IPS DF 4.7 (cell line): ENCODE results near the gene ALDH1A3.
A peak's percentile ranks its signal among the peaks of the same experiment; 100 is the strongest.

Experiments
- DNase-seq: peaks from one replicate; pipeline ENCODE4 v3.0.0-alpha.2; 2013; ENCODE audit warnings: low spot score; ENCODE audit errors: extremely low read depth

The ALDH1A3 gene

GRCh38 chr15:100901702-100902435 is 22.2 kb downstream of the ALDH1A3 start:
- no peak for DNase-seq

GRCh38 chr15:100902436-100903167 is 23.0 kb downstream of the ALDH1A3 start:
- no peak for DNase-seq

- no peak for DNase-seq
These were observed 23.5 kb downstream of the ALDH1A3 start for GRCh38 chr15:100903168-100903554.

- DNase-seq, result no peak
These were observed 26.2 kb downstream of the ALDH1A3 start for GRCh38 chr15:100905850-100906249.

- DNase-seq, result no peak
These were observed 28.8 kb downstream of the ALDH1A3 start for GRCh38 chr15:100908466-100908865.

GRCh38 chr15:100909565-100909964 is 29.9 kb downstream of the ALDH1A3 start:
- DNase-seq, result no peak

GRCh38 chr15:100909989-100910955 is 30.6 kb downstream of the ALDH1A3 start:
- DNase-seq, result no peak

GRCh38 chr15:100911086-100911485 is 31.5 kb downstream of the ALDH1A3 start:
- no peak for DNase-seq

GRCh38 chr15:100913961-100914360 is 34.3 kb downstream of the ALDH1A3 start:
- DNase-seq, result no peak

- no peak for DNase-seq
These were observed 35.2 kb downstream of the ALDH1A3 start for GRCh38 chr15:100914876-100915275.

- DNase-seq, result peak; percentile 62
These were observed 38.5 kb downstream of the ALDH1A3 start for GRCh38 chr15:100918034-100918689.

GRCh38 chr15:100918690-100919480 is 39.3 kb downstream of the ALDH1A3 start, which contains the start of gene LRRK1:
Gene LRRK1 (plus strand): TSS chr15:100919357. CDS start chr15:100924633, 5,276 bp downstream.
- no peak for DNase-seq

GRCh38 chr15:100919481-100920405 is 40.1 kb downstream of the ALDH1A3 start:
- no peak for DNase-seq

GRCh38 chr15:100920516-100921135 is 41.0 kb downstream of the ALDH1A3 start:
- no peak for DNase-seq

GRCh38 chr15:100922192-100923040 is 42.8 kb downstream of the ALDH1A3 start:
- no peak for DNase-seq

GRCh38 chr15:100923076-100923475 is 43.4 kb downstream of the ALDH1A3 start:
- DNase-seq, result no peak

- no peak for DNase-seq
These were observed 44.3 kb downstream of the ALDH1A3 start for GRCh38 chr15:100923902-100924301.

- DNase-seq, result no peak
These were observed 44.8 kb downstream of the ALDH1A3 start for GRCh38 chr15:100924436-100924835.
